HG03025 (cell line): Measurements from ENCODE around the gene TAF1D.
"Not testable (repeated sequence)": the region's sequence is repeated elsewhere in the genome, so short reads cannot be mapped to it uniquely, and the experiment has no call there.

Experiments used
- ATAC-seq: cut with Tn5 transposase; IDR thresholded peaks from one replicate; pipeline ENCODE4 v1.9.1; 2021; ENCODE audit warnings: mild to moderate bottlenecking, moderate library complexity; ENCODE audit not compliant: unreplicated experiment, low FRiP score

Gene TAF1D

GRCh38 chr11:93751001-93751400, 9.7 kb upstream of the TAF1D start:
- ATAC-seq: no peak

DNA sequence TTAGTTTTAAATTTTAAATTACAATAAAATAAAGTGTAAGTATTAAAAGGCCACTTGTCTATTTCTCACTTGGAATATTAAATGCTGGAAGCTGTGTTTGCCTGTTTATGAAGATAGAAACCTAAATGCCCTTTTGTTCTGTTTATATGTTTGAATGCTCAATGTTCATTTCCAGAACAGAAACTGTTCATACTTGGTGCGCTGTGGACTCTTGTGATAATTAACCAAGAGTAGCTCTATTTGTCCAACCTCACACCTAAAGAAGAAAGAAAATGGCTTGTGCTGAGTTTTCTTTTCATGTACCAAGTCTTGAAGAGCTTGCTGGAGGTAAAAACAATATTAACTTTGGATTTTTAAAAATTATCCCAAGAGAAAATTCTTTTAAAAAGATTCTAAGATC, 5.8 kb upstream of the TAF1D start:
- no peak for ATAC-seq

GRCh38 chr11:93746101-93746500, 4.8 kb upstream of the TAF1D start:
- ATAC-seq: no peak

DNA sequence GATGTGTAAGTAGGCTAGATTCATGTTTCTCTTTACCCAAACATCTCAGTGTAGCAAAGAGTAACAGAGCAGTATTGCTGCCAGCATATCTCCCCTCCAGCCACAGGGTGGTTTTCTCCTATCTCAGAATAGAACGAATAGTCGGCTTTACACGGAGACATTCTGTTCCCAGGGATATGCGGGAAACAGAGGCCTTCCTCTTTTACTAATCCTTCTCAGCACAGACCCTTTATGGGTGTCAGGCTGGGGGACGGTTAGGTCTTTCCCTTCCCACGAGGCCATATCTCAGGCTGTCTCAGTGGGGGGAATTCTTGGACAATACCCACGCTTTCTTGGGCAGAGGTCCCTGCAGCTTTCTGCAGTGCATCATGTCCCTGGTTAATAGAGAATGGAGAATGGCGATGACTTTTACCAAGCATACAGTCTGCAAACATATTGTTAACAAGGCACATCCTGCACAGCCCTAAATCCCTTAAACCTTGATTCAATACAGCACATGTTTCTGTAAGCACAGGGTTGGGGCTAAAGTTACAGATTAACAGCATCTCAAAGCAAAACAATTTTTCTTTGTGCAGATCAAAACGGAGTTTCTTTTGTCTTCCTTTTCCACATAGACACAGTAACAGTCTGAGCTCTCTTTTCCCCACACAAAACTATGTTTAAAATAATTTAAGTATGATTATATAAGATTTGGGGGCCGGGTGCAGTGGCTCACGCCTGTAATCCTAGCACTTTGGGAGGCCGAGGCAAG, 3.9 kb upstream of the TAF1D start:
- not testable (repeated sequence) for ATAC-seq

- ATAC-seq: no peak
These were observed 3.3 kb upstream of the TAF1D start for GRCh38 chr11:93744669-93745004.

- no peak for ATAC-seq
These were observed 2.0 kb upstream of the TAF1D start for GRCh38 chr11:93743291-93743690.

DNA sequence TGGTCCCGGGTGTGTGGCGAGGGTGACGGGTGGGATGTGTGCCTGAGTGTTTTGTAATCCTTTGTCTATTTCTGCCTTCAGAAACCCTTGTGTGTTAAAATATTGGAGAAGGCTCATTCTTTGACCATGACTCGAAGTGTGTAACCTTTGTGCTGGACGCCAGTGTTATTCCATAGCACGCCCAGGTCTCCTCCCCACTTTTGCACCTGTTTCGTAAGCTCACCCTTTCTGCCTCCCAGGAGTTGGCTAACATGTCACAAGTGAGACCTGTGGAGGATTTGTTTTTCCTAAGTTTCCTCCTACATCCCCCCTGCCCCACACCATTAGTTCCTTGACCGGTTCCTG, 559 bp upstream of the TAF1D start:
- peak; percentile 12 for ATAC-seq

DNA sequence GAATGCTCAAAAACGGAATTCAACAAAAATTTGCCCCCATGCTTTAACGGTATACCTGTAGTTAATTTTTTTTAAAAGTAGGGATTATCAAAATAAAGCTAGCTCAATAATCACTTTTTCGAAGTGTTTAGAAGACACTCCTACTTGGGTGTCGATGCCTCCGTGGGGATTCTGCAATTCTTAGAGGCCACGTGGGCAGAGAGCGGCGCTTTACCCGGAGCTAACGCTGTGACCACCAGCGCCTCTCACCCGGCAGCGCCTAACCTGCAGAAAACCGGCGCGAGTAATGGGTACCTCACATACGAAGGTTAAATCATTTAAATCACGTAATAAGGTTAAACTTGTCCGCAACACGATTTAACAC, 583 bp downstream of the TAF1D start:
- ATAC-seq: peak; percentile 34

GRCh38 chr11:93740031-93740729, 1.1 kb downstream of the TAF1D start:
- ATAC-seq: no peak

DNA sequence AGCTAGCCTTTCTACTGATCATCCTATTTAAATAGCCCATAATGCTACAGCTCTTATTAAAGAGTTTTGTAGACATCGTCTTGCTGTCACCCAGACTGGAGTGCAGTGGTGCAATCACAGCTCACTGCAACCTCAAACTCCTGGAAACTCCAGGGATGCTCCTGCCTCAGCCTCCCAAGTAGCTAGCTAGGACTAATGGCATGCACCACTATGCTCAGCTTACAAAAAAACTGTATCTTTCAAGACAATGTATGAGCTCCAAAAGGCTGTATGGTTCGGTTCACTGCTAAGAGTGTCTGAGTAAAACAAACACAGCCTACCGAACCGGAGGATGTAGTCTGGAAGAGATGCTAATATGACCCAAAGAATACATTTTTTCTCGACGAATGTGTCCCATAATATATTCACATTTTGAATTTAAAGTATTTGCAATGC, 2.6 kb downstream of the TAF1D start:
- ATAC-seq: no peak

GRCh38 chr11:93737904-93738612, 3.2 kb downstream of the TAF1D start:
- no peak for ATAC-seq

GRCh38 chr11:93736129-93736528, 5.2 kb downstream of the TAF1D start:
- ATAC-seq: no peak

DNA sequence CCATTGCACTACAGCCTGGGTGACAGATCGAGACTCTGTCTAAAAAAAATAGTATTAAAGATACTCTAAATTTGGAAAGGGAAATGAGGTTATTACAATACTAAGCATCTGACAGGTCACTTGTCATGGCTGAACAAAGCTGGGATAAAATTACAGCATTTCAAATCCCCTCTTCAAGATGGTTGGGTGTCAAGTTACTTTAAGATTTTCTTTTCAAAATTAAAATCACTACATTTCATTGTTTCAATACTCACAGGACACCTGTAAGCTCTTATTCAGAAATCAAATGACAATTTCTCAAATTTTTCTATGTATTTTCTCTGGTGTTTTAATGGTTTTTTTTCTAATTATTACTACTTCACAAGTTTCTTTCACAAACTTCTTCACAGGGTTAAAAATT, 5.7 kb downstream of the TAF1D start:
- no peak for ATAC-seq

GRCh38 chr11:93734427-93735222, 6.7 kb downstream of the TAF1D start:
- no peak for ATAC-seq

DNA sequence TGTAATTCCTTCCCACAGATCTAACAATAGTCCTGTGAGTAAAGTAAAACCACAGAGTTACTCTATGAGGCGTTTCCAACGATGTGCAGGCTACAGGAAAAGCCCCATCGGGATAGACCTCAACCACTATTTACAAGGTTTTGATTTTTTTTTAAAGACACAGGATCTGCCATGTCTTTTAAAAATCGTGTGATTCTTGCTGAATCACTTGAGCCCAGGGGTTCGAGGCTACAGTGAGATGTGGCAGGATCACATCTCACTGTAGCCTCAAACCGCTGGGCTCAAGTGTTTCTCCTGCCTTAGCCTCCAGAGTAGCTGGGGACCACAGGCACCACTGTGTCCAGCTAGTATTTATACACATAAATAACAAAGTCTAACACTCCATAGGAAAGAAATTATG, 7.8 kb downstream of the TAF1D start:
- ATAC-seq: no peak

DNA sequence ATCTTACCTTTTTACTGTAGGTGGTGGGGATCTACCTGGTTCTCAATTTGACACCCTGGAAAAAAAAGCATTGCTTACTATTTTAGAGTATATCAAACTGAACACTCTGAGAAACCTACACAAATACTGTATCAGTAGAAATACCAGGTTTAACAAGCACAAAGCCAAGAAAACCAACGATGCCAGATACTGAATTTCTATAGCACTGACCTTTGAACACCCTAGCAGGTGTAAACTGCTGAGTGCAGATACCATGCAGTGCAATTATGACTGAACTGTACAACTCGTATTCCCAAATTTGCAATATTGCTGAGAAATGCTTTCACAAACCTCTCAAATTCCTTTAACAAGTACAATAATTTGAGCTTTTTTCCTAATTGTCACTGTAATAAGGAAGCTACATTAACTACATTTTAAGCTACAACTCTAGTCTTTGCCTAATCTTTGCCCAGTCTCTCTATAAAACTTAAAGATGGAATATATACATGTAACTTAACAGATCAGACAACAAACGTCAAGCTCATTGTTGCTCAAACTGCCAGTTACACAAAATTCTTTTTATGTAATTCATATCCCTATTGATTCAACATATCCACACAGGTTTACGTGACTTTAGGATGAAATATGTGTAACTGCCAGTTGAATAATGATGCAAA, 8.9 kb downstream of the TAF1D start:
- ATAC-seq: no peak

DNA sequence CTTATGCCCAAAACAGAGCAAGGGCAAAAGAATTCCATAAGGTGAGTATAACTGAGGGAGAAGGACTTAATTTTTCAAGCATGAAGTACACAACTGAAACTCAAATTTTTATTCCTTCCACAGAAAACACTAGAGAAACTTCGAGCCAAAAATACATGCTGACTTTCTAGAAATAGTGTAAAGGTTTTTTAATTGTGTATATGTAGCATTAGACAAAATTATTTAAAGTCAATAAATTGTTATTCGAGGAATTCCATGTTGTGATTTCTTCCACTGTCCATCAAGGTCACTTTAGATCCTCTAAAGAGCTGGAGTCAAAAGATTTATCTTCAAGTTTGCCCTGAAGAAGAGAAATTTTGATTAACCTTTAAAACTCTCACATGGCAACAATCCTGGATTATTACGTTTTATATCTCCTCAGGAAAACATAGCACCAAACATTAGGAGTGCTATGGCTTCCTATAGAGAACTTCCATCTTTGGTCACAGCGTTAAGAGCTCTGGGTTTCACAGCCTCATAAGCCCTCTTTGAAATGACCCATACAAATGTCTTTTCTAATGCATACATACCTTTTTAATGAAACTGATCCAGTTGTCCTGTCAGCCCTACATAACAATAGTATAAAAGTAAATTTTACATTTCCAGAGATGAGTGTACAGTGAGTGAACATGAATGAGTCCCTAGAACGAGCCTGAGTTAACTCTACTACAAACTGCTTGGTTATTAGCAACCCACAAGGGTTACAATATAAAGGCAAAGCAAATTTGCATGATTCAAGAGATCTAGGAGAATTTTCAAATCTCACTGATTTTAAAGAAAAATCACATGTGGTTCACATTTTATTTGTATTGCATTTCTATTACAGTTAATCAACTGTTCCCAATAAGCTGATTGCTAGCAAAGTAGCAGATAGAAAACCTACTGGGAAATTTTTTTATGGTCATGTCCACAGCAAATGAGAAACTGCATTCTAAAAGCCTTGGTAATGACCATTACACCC, 10.9 kb downstream of the TAF1D start:
- ATAC-seq: no peak

DNA sequence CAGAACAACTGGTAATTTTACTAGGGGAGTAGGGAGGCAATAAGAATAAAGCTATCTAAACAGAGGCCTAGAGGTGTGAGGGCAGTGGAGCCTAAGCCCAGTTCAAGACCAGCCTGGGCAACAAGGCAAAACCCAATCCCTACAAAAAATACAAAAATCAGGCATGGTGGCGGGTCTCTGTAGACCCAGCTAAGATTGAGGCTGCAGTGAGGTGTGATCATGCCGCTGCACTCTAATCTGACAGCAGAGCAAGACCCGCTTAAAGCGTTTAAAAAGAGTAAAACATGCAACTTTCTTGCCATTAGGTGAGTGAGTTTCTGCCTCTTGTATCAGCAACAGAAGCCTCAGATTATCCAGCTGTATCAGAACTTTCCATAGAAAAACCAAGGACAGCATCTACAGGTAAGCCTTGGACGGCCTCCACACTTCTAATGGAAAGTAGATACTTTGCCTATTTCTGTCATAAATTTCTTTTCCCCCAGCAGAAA, 12.1 kb downstream of the TAF1D start:
- ATAC-seq: no peak

- no peak for ATAC-seq
These were observed 12.5 kb downstream of the TAF1D start for GRCh38 chr11:93728792-93729128.
